GM18907 (cell line): ENCODE results near the gene MSN.

Experiments used
- ATAC-seq: cut with Tn5 transposase; IDR thresholded peaks from one replicate; pipeline ENCODE4 v1.9.1; 2021; ENCODE audit warnings: mild to moderate bottlenecking, moderate library complexity; ENCODE audit not compliant: unreplicated experiment

The MSN gene

GRCh38 chrX:65671966-65672365 is 4.5 kb downstream of the MSN start:
- no peak for ATAC-seq

GRCh38 chrX:65673857-65674203 is 6.4 kb downstream of the MSN start:
- no peak for ATAC-seq

DNA sequence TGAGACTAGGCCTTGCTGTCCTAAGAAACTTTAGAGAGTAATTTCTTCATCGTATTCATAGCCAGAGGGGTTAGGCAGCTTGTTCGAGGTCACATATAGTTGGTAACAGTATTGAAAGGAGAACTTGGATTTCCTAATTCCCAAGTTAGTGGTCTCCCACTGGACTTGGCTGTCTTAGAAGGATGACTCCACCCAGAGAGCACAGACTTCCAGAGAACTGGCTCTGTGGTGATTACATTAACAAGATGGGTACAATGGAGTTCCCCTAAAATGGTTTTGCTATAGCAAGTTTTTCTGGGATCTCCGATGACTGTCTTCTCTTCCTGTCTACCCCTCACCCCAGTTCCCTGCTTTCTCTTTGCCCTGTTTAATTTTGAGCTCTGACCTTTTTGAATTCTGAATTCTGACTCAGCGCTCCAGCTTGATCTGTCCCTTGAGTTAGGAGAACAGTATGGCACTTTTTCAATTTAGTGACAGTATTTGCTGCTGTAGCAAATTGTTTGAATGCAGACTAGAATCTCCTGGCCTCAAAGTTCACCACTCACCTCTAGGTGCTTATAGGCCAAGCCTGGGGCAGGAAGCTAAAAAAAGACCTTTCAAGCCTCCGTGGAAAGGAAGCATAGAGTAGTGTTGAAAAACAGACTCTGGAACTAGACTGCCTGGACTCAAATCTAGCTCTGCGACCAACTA is 6.9 kb downstream of the MSN start:
- no peak for ATAC-seq

GRCh38 chrX:65677954-65678469 is 10.6 kb downstream of the MSN start:
- no peak for ATAC-seq

DNA sequence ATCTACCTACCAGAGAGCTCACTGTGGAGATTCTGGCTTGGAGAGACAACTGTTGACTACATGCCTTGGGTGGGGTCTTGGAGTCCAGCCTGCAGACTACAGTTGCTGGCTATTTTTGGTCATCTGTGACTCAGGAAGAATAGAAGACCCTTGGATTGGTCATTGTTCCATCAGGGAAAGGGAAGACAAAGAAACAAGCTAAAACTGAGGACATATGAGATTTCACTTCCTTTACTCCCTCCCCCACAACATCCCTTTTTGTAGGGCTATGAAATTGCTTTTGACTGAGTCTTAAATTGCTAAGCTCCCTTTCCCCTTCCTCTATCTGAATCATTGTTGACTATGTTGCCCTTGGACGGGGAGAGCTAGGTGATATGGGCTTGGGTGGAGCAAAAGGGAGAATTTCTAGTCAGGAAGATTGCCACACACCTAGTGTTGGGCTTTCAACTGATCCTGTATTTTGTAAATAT is 11.7 kb downstream of the MSN start:
- no peak for ATAC-seq

DNA sequence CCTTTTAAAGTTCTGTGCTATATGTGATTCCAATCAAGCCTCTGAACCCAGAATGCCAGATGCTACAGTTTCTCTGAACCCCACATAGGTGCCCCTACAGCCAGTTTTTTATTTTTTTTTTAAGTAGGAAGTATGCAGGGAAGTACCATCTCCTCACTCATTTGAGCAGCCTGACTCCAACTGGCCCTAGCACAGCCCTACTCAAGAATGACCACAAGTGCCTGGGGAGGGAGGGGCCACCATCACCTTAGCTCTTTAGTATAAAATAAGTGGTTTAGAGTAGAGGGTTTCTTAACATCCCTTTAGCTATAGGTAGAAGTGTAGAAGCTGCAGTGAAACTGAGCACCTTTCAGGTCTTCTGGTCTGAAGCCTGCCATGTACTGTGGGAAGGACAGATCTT is 14.4 kb downstream of the MSN start:
- no peak for ATAC-seq

- no peak for ATAC-seq
These were observed 17.7 kb downstream of the MSN start for GRCh38 chrX:65685112-65685511.

- no peak for ATAC-seq
These were observed 18.8 kb downstream of the MSN start for GRCh38 chrX:65686236-65686635.

DNA sequence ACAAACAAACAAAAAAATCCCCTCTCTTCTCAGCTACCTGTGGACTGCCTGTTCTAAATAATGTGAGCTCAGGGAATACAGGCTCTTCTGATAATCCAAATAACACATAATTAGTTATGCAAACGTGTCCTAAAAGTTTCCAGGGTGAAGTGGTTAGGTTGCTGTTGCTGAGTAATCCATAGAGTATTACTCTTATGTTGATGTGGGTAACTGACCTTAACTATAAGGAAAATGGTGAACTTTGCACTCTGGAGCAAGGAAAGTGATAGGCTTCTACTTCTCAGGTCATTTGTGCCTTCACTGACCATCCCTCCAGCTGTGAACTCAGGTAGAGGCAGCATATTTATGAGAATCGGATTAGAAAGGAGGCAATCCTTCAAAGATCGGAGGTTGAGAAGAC is 19.9 kb downstream of the MSN start:
- no peak for ATAC-seq

DNA sequence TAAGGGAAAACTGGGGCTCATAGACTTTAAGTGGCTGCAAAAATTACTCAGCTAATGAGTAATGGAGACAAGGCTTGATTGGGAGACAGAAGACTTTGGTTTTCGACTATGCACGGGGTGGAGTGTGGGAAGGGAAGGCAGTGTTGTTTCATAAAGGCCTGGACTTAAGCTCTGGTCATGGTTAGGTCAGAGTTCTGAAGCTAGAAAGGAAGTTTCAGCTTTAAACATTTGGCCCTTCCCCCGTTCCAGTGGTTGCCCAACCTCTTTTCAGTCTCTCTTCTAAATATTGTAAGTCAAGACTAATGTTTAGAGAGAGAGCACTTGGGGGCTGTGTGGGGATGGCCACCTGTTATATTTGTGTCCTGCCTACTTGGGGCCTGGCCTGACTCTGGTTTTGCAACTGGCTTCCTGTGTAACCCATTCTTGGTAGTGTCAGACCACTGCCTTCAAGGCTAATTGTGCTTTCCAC is 21.0 kb downstream of the MSN start:
- peak; percentile 96 for ATAC-seq

- ATAC-seq = no peak
These were observed 21.9 kb downstream of the MSN start for GRCh38 chrX:65689377-65689776.

DNA sequence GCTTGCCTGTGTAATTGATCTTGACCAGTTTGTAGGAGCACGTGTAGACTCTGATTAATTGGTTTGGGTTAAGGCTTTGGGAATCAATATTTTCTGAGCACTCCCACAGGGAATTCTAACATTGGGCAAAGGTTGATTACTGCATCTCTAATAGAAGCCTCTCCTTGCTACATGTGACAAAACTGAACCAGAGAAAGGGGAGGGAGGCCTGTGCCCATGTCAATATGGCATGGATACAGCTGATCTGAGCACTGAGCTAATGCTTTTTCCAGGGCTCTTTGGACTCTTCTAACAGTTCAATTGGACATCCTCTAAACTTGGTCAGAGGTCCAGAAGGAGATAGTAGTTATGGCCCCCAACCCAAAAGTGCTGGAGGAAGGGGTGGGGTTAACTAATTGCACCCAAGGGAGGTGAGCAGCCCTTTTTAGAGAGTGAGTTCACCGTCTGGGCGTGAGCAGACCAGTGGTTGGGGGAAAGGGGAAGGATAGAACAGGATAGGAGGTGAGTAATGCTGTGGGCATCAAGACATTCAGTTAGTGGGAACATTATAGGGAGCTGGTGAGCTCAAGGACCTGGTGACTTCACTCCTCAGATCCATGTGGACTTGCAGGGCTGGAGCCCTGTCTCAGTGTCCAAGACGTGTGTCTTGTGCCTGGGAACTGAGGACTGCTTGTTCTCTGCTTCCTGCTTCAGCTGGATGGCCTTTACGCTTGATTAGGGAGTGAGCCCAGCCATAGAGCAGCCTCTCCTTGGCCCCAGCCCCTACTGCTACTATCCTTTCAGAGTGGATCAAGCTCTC is 22.8 kb downstream of the MSN start:
- ATAC-seq = no peak

- ATAC-seq = no peak
These were observed 28.5 kb downstream of the MSN start for GRCh38 chrX:65695849-65696449.

- no peak for ATAC-seq
These were observed 29.2 kb downstream of the MSN start for GRCh38 chrX:65696613-65697012.

- no peak for ATAC-seq
These were observed 29.8 kb downstream of the MSN start for GRCh38 chrX:65697211-65697641.

GRCh38 chrX:65697915-65698796 is 30.7 kb downstream of the MSN start:
- ATAC-seq = peak; percentile 78

DNA sequence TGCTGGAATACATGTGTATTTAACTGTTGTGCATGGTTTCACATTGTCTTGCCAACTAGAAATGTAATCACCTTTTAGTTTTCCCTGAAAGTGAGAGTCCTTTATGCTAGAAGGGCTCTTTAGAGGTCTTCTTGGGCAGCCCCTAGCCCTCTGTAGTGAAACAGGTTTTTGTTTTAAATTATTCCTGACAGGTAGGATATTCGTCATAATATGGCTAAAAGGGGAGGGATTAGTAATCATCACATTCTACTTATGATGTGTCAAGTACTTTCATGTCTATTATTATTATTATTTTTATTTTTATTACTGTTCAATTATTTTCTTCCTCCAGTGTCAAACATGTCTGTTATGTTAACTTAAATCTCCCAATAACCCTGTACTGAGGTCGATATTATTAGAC is 35.5 kb downstream of the MSN start:
- ATAC-seq = no peak

GRCh38 chrX:65705439-65705838 is 38.0 kb downstream of the MSN start:
- no peak for ATAC-seq

DNA sequence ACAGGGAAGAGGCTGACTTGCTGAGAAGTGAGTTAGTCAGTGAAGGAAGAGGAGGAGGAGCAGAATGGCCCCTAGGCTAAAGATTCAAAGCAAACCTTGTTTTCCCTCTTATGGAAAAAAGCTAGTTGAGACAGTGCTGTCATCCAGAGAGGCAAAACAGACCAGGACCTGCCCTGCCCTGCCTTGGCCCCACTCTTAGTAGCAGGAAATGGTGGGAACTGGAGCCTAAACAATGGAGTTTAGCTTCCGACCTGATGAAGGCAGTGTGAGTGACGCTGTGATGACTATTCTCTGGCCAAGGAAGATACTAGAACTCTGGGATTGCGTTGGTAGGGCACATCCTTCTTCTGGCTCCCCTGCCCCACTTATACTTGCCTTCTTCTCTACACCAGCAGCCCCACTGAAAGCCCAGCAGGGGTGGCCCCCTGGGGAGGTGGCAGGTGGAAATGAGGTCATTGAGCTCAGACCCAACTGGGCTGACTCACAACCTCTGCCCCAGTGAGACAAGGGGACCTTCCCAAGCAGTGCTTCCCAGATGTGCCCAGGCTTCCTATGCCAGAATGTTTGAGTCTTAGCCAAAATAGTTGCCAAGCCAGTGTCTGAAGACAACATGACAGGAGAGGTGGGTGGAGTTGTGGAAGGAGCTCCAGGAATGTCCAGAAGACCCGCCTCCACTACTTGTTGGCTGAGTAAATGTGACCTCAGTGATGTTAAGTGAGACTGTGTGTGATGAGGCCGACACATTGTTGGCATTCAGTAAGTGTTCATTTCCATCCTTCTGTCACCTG is 38.8 kb downstream of the MSN start:
- ATAC-seq = peak; percentile 69

DNA sequence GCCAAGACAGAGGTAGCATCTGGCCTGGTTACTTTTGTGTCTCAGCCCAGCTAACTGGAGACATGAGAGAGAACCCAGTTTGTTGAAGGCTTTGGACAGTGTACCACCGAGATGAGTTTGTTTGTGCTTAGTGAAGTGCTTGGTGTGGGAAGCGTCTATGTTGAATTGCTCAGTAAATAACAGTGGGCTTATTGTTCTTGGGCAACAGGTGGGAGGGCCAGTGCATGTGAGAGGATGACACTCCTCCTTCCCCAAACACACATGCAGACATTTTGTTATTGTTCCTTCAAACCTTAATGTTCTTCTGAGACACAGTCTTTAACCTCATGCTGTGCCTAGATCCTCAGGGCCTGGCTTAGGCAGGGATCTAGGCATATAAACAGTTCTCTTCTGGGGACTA is 39.7 kb downstream of the MSN start:
- ATAC-seq = no peak
